H1 (cell line): ENCODE measurements around the gene DSP. TPM values are rescaled to one million over a fixed set of nuclear protein-coding genes. Genes with fewer than 3 reads are reported as not detected.

Source experiments
- CTCF ChIA-PET: fragments of 300-600 bp; sonication (Branson Sonifier 250); formaldehyde crosslinking; loops from one replicate; lab custom pipeline; 2021; ENCODE audit not compliant: partially characterized antibody; lab: Charles Lee
- POLR2A ChIA-PET: fragments of 300-600 bp; sonication (Branson Sonifier 250); formaldehyde crosslinking; loops from one replicate; lab custom pipeline; 2021; ENCODE audit warnings: inconsistent platforms; ENCODE audit not compliant: partially characterized antibody; lab: Charles Lee
- DNase-seq, 2 experiments: peaks; one replicate each; pipeline versions ENCODE4 v3.0.0 to v3.0.0-alpha.2; 2010 to 2022; ENCODE audit warnings: low spot score in 2 of 2, low read depth in 1 of 2, mixed read lengths in 1 of 2
- FAIRE-seq: peaks from 2 replicates; lab custom pipeline; 2011; peaks lifted over from hg19 to GRCh38; lab: Jason Lieb, UNC
- H2AFZ ChIP-seq: 2 replicates; pipeline ENCODE4 v1.8.1; 2012; ENCODE audit warnings: low read length, inconsistent platforms
- H2AK5ac ChIP-seq: 2 replicates; pipeline ENCODE4 v1.6.1; 2013; ENCODE audit warnings: low read depth, low read length
- H2BK120ac ChIP-seq: replicated peaks from 2 replicates; pipeline ENCODE3; 2013; ENCODE audit warnings: low read depth, low read length, inconsistent platforms
- H2BK12ac ChIP-seq: 2 replicates; pipeline ENCODE4 v1.6.1; 2013; ENCODE audit warnings: low read depth, low read length
- H2BK15ac ChIP-seq: 2 replicates; pipeline ENCODE4 v1.6.1; 2013; ENCODE audit warnings: low read length
- H2BK20ac ChIP-seq: 2 replicates; pipeline ENCODE4 v1.6.1; 2013; ENCODE audit warnings: low read length
- H2BK5ac ChIP-seq: 2 replicates; pipeline ENCODE4 v1.6.1; 2013; ENCODE audit warnings: low read depth, low read length
- H3K14ac ChIP-seq: 2 replicates; pipeline ENCODE4 v1.6.1; 2013; ENCODE audit warnings: inconsistent platforms; ENCODE audit not compliant: insufficient read length
- H3K18ac ChIP-seq: 2 replicates; pipeline ENCODE4 v1.6.1; 2013; ENCODE audit warnings: low read length; ENCODE audit errors: extremely low read depth
- H3K23ac ChIP-seq: 2 replicates; pipeline ENCODE4 v1.6.1; 2013; ENCODE audit warnings: inconsistent platforms; ENCODE audit not compliant: insufficient read length
- H3K23me2 ChIP-seq: 2 replicates; pipeline ENCODE4 v1.6.1; 2013; ENCODE audit warnings: low read depth, low read length
- H3K27ac ChIP-seq: 2 replicates; pipeline ENCODE4 v1.6.1; 2011; ENCODE audit warnings: low read depth, low read length, inconsistent platforms
- H3K27me3 ChIP-seq, 4 experiments: replicated peaks in 1 of 4; 1 replicate in 1 of 4; 2 replicates in 3 of 4; pipeline versions ENCODE4 v1.6.1 to v1.8.1; 2011 to 2013; ENCODE audit warnings: low read length in 3 of 4, mild to moderate bottlenecking in 3 of 4, inconsistent platforms in 2 of 4, mixed read lengths in 2 of 4, moderate library complexity in 1 of 4; ENCODE audit not compliant: control insufficient read depth in 3 of 4, insufficient read depth in 3 of 4; ENCODE audit errors: extremely low read depth in 1 of 4
- H3K36me3 ChIP-seq, 4 experiments: 2 replicates each; pipeline versions ENCODE4 v1.6.1 to v1.8.1; 2011 to 2013; ENCODE audit warnings: mild to moderate bottlenecking in 4 of 4, low read length in 3 of 4, moderate library complexity in 2 of 4, control low read depth in 1 of 4, inconsistent platforms in 1 of 4; ENCODE audit not compliant: insufficient read depth in 4 of 4, control insufficient read depth in 2 of 4
- H3K4ac ChIP-seq: replicated peaks from 2 replicates; pipeline ENCODE3; 2013; ENCODE audit warnings: low read length, low read depth, mixed read lengths, inconsistent platforms; ENCODE audit not compliant: insufficient read length
- H3K4me1 ChIP-seq, 4 experiments: replicated peaks in 1 of 4; 1 replicate in 1 of 4; 2 replicates in 3 of 4; pipeline versions ENCODE4 v1.6.1 to v1.8.1; 2011 to 2013; ENCODE audit warnings: low read length in 3 of 4, inconsistent platforms in 2 of 4, mixed read lengths in 1 of 4; ENCODE audit not compliant: insufficient read depth in 4 of 4, control insufficient read depth in 3 of 4
- H3K4me2 ChIP-seq, 2 experiments: 2 replicates each; pipeline versions ENCODE4 v1.6.1 to v1.8.1; 2011 to 2013; ENCODE audit warnings: low read depth in 2 of 2, low read length in 2 of 2, control low read depth in 1 of 2, inconsistent platforms in 1 of 2, mild to moderate bottlenecking in 1 of 2; ENCODE audit not compliant: insufficient read depth in 1 of 2
- H3K4me3 ChIP-seq, 4 experiments: fragments of 200-600, 300-600 bp in 1 of 4; sonication (generic), shearing (Covaris generic), sonication (Bioruptor Twin) in 1 of 4; 2 replicates each; pipeline versions ENCODE4 v1.5.1 to v1.8.1; 2011 to 2016; ENCODE audit warnings: low read length in 4 of 4, low read depth in 3 of 4, control low read depth in 2 of 4, inconsistent platforms in 2 of 4, mild to moderate bottlenecking in 2 of 4, mixed read lengths in 1 of 4, moderate library complexity in 1 of 4; ENCODE audit not compliant: insufficient read depth in 2 of 4; ENCODE audit errors: extremely low read depth in 1 of 4
- H3K56ac ChIP-seq: replicated peaks from 2 replicates; pipeline ENCODE3; 2013; ENCODE audit warnings: low read depth, mild to moderate bottlenecking, mixed read lengths, low read length, inconsistent platforms; ENCODE audit not compliant: insufficient read length
- H3K79me1 ChIP-seq: 2 replicates; pipeline ENCODE4 v1.6.1; 2013; ENCODE audit warnings: low read depth, low read length, control low read depth
- H3K79me2 ChIP-seq, 2 experiments: 2 replicates each; pipeline versions ENCODE4 v1.6.1 to v1.8.1; 2012 to 2013; ENCODE audit warnings: low read length in 2 of 2, mild to moderate bottlenecking in 2 of 2, inconsistent platforms in 1 of 2; ENCODE audit not compliant: insufficient read depth in 2 of 2, control insufficient read depth in 1 of 2
- H3K9ac ChIP-seq, 4 experiments: replicated peaks in 1 of 4; 1 replicate in 1 of 4; 2 replicates in 3 of 4; pipeline versions ENCODE4 v1.6.1 to v1.8.1; 2011 to 2013; ENCODE audit warnings: low read depth in 3 of 4, low read length in 3 of 4, control low read depth in 2 of 4, mild to moderate bottlenecking in 2 of 4, moderate library complexity in 2 of 4, inconsistent platforms in 1 of 4; ENCODE audit errors: extremely low read depth in 1 of 4
- H3K9me3 ChIP-seq, 2 experiments: 2 replicates each; pipeline versions ENCODE4 v1.6.1 to v1.8.1; 2012 to 2013; ENCODE audit warnings: mild to moderate bottlenecking in 2 of 2, moderate library complexity in 2 of 2, control low read depth in 1 of 2, inconsistent platforms in 1 of 2, low read depth in 1 of 2, low read length in 1 of 2, mixed read lengths in 1 of 2; ENCODE audit not compliant: insufficient read depth in 2 of 2
- H4K20me1 ChIP-seq, 2 experiments: replicated peaks in 1 of 2; 2 replicates each; pipeline versions ENCODE3 to v1.8.1; 2011 to 2013; ENCODE audit warnings: inconsistent platforms in 2 of 2, low read length in 2 of 2, mild to moderate bottlenecking in 1 of 2; ENCODE audit not compliant: insufficient read depth in 2 of 2, control insufficient read depth in 1 of 2
- H4K5ac ChIP-seq: 2 replicates; pipeline ENCODE4 v1.6.1; 2013; ENCODE audit warnings: low read length, low read depth, mixed read lengths, inconsistent platforms; ENCODE audit not compliant: insufficient read length
- H4K8ac ChIP-seq: 2 replicates; pipeline ENCODE4 v1.8.0; 2013; ENCODE audit warnings: mild to moderate bottlenecking, moderate library complexity, low read length, inconsistent platforms; ENCODE audit not compliant: insufficient read depth; ENCODE audit errors: extremely low read depth
- H4K91ac ChIP-seq: replicated peaks from 2 replicates; pipeline ENCODE3; 2013; ENCODE audit warnings: low read length, mixed read lengths, inconsistent platforms; ENCODE audit not compliant: insufficient read length
- ASH2L ChIP-seq: fragments of 200-600, 300-600 bp; sonication (generic); IDR thresholded peaks from one replicate; pipeline ENCODE4 v1.7.1; 2017; ENCODE audit warnings: low read length
- ATF2 ChIP-seq: IDR thresholded peaks from 2 replicates; pipeline ENCODE4 v1.6.1; 2012; ENCODE audit warnings: low read length, inconsistent platforms
- E2F6 ChIP-seq: IDR thresholded peaks from 2 replicates; pipeline ENCODE4 v1.6.1; 2012; ENCODE audit warnings: inconsistent platforms
- KDM1A ChIP-seq: fragments of 200-600, 300-600 bp; sonication (generic); IDR thresholded peaks from 2 replicates; pipeline ENCODE4 v1.7.1; 2016; ENCODE audit warnings: mild to moderate bottlenecking, low read length, borderline replicate concordance
- TAF1 ChIP-seq: IDR thresholded peaks from 2 replicates; pipeline ENCODE4 v1.6.1; 2011; ENCODE audit warnings: mild to moderate bottlenecking, low read depth, low read length
- WGBS, 2 experiments: shearing (Covaris generic) in 1 of 2; methylation state at CpG; one replicate each; pipeline versions ENCODE4 v1.1.6 to v1.1.7; 2013 to 2015; ENCODE audit warnings: low lambda C conversion rate in 2 of 2, mixed read lengths in 2 of 2, inconsistent platforms in 1 of 2, low coverage in 1 of 2, missing lambda C conversion rate in 1 of 2; ENCODE audit not compliant: insufficient replicate concordance in 2 of 2, insufficient coverage in 1 of 2, insufficient read length in 1 of 2; ENCODE audit errors: extremely low coverage in 1 of 2, missing lambda C conversion rate in 1 of 2; 5-methylcytosine and 5-hydroxymethylcytosine counted together
- polyA plus RNA-seq, 7 experiments: library from polyadenylated mRNA; depleted of rRNA in 3 of 7; stranded (reverse) in 5 of 7; unstranded in 2 of 7; fragments of >200 nt in 5 of 7; fragments of 200-250 nt in 2 of 7; gene quantifications; 1 replicate in 5 of 7; 2 replicates in 1 of 7; 4 replicates in 1 of 7; pipeline versions ENCODE4 v1.2.1 to v1.2.3, GENCODE V29; 2011 to 2013; ENCODE audit warnings: missing spikeins in 2 of 7, mixed read lengths in 2 of 7
- total RNA-seq: library from RNA; stranded (reverse); fragmentation: NEBNext Ultra II Directional; extraction: Animal tissue kit (Norgen Biotek cat#: 25700); gene quantifications from 2 replicates; pipeline ENCODE4 v1.2.1, GENCODE V29; 2021

The DSP gene
- total and polyA plus RNA-seq, 2 of the 8 experiments (the other 6 are each of a cell fraction or from before 2014, with no cell fraction given): 14.3 to 48.5 TPM

DNA sequence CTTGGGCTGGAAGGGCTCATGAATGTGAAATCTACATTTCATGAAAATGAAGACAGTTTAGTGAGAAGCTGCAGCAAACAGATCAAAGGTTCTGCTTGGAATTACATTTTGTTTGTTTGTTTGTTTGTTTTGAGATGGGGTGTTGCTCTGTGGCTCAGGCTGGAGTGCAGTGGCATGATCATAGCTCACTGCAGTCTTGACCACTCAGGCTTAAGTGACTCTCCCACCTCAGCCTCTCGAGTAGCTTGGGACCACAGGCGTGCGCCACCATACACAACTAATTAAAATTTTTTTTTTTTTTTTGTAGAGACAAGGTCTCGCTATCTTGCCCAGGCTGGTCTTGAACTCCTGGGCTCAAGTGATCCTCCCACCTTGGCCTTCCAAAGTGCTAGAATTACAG, 5.8 kb downstream of the DSP start:
- H4K5ac ChIP-seq: no peak overlapping the region
- no peak overlapping the region for H2BK120ac ChIP-seq
- H2AFZ ChIP-seq: no peak overlapping the region
- no peak overlapping the region for H3K23ac ChIP-seq
- H3K14ac ChIP-seq: no peak overlapping the region
- H3K56ac ChIP-seq: no peak overlapping the region
- no peak overlapping the region for H4K91ac ChIP-seq
- no peak for FAIRE-seq
- H3K36me3 ChIP-seq: no peaks in the 10 kb centered on the region
- peaks cover 2% of the 10 kb centered on the region; the same call in 1 of the 2 replicates for H3K79me1 ChIP-seq
- no peaks in the 10 kb centered on the region for H3K9me3 ChIP-seq
- no peaks in the 10 kb centered on the region; the same call in 1 of the 2 replicates for H3K23me2 ChIP-seq
- H3K27me3 ChIP-seq: no peaks in the 10 kb centered on the region
- H3K4me1 ChIP-seq: peaks cover 8 to 18% (median 12%) of the 10 kb centered on the region in 4 experiments
- DNase-seq: no peak
- no peak overlapping the region for H3K27ac ChIP-seq
- H2AK5ac ChIP-seq: no peak overlapping the region
- H3K4me3 ChIP-seq: no peak overlapping the region
- no peak overlapping the region for H3K18ac ChIP-seq
- H3K4ac ChIP-seq: no peak overlapping the region
- H4K8ac ChIP-seq: no peak overlapping the region
- CTCF ChIA-PET: interaction anchor here (0.6 to 1.0 kb wide), 3 partner anchors 10 to 788 kb away, joined by 3 read pairs; no protein-coding TSS in a partner anchor
- WGBS, 2 experiments: 90% methylated on average over 4 of the region's 4 CpGs; no CpG with 5 or more reads in 1 of the 2 experiments
- peaks cover 0 to 59% of the 10 kb centered on the region in 2 experiments; a peak in 2 of 4 replicates for H3K79me2 ChIP-seq
- no peak overlapping the region for H2BK5ac ChIP-seq
- no peak overlapping the region for H3K4me2 ChIP-seq
- POLR2A ChIA-PET: no interaction called here
- no peak overlapping the region for H2BK20ac ChIP-seq
- H2BK15ac ChIP-seq: no peak overlapping the region
- peaks cover 0 to 3% of the 10 kb centered on the region in 2 experiments for H4K20me1 ChIP-seq
- H3K9ac ChIP-seq: no peak overlapping the region
- no peak overlapping the region for H2BK12ac ChIP-seq
- TF ChIP-seq KDM1A (no peak), TAF1 (no peak), E2F6 (no peak), ATF2 (no peak), ASH2L (no peak)
